ENCODE results near the gene C1orf167.

C1orf167 gene

GRCh38 chr1:11764115-11764514 lies 2.1 kb downstream of the C1orf167 start:
- TF ChIP-seq CTCF (IDR thresholded peaks at IDR 0.05; ENCODE audit: low read length, missing control alignments): no peak
- no peak for DNase-seq (ENCODE audit: low read depth)
- no peak overlapping the region for H3K4me3 ChIP-seq (replicated peaks; ENCODE audit: low read depth, low read length)

GRCh38 chr1:11764519-11764918 lies 2.5 kb downstream of the C1orf167 start:
- DNase-seq (ENCODE audit: low read depth): no peak
- no peak for TF ChIP-seq CTCF (IDR thresholded peaks at IDR 0.05; ENCODE audit: low read length, missing control alignments)

GRCh38 chr1:11765661-11766428 lies 3.9 kb downstream of the C1orf167 start:
- H3K4me3 ChIP-seq (replicated peaks; ENCODE audit: low read depth, low read length): no peak overlapping the region
- no peak for TF ChIP-seq CTCF (IDR thresholded peaks at IDR 0.05; ENCODE audit: low read length, missing control alignments)
- DNase-seq (ENCODE audit: low read depth): no peak

More at GRCh38 chr1:11764519-11764918, 2.5 kb downstream of the C1orf167 start:
- no peak overlapping the region for H3K4me3 ChIP-seq (replicated peaks; ENCODE audit: low read depth, low read length)

- DNase-seq (ENCODE audit: low read depth): no peak
- no peak overlapping the region for H3K4me3 ChIP-seq (replicated peaks; ENCODE audit: low read depth, low read length)
- no peak for TF ChIP-seq CTCF (IDR thresholded peaks at IDR 0.05; ENCODE audit: low read length, missing control alignments)
Measured at GRCh38 chr1:11766429-11766776, 4.4 kb downstream of the C1orf167 start.

GRCh38 chr1:11767922-11768704 lies 6.1 kb downstream of the C1orf167 start:
- H3K4me3 ChIP-seq (replicated peaks; ENCODE audit: low read depth, low read length): no peak overlapping the region
- DNase-seq (ENCODE audit: low read depth): no peak
- no peak for TF ChIP-seq CTCF (IDR thresholded peaks at IDR 0.05; ENCODE audit: low read length, missing control alignments)

GRCh38 chr1:11768821-11769220 lies 6.8 kb downstream of the C1orf167 start:
- no peak for DNase-seq (ENCODE audit: low read depth)
- TF ChIP-seq CTCF (IDR thresholded peaks at IDR 0.05; ENCODE audit: low read length, missing control alignments): no peak
- H3K4me3 ChIP-seq (replicated peaks; ENCODE audit: low read depth, low read length): no peak overlapping the region

All from fibroblast of pulmonary artery (primary cell).